ENCODE measurements around the gene SHMT2. TPM values are rescaled to one million over a fixed set of nuclear protein-coding genes. Genes with fewer than 3 reads are reported as not detected.
A peak's percentile ranks its signal among the peaks of the same experiment; 100 is the strongest.

The SHMT2 gene
- total RNA-seq, 1 donor, result 199 TPM

DNA sequence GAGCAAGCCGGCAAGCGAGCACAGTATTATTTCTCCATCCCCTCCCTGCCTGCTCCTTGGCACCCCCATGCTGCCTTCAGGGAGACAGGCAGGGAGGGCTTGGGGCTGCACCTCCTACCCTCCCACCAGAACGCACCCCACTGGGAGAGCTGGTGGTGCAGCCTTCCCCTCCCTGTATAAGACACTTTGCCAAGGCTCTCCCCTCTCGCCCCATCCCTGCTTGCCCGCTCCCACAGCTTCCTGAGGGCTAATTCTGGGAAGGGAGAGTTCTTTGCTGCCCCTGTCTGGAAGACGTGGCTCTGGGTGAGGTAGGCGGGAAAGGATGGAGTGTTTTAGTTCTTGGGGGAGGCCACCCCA, 16.8 kb upstream of the SHMT2 start:
- DNase-seq (ENCODE audit: low read depth), result no peak
- no peak overlapping the region for H3K4me3 ChIP-seq (ENCODE audit: low read depth, low read length)
- TF ChIP-seq, protein P1, sequence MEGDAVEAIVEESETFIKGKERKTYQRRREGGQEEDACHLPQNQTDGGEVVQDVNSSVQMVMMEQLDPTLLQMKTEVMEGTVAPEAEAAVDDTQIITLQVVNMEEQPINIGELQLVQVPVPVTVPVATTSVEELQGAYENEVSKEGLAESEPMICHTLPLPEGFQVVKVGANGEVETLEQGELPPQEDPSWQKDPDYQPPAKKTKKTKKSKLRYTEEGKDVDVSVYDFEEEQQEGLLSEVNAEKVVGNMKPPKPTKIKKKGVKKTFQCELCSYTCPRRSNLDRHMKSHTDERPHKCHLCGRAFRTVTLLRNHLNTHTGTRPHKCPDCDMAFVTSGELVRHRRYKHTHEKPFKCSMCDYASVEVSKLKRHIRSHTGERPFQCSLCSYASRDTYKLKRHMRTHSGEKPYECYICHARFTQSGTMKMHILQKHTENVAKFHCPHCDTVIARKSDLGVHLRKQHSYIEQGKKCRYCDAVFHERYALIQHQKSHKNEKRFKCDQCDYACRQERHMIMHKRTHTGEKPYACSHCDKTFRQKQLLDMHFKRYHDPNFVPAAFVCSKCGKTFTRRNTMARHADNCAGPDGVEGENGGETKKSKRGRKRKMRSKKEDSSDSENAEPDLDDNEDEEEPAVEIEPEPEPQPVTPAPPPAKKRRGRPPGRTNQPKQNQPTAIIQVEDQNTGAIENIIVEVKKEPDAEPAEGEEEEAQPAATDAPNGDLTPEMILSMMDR (IDR thresholded peaks at IDR 0.05; ENCODE audit: insufficient read depth, low read depth, low read length), result no peak

DNA sequence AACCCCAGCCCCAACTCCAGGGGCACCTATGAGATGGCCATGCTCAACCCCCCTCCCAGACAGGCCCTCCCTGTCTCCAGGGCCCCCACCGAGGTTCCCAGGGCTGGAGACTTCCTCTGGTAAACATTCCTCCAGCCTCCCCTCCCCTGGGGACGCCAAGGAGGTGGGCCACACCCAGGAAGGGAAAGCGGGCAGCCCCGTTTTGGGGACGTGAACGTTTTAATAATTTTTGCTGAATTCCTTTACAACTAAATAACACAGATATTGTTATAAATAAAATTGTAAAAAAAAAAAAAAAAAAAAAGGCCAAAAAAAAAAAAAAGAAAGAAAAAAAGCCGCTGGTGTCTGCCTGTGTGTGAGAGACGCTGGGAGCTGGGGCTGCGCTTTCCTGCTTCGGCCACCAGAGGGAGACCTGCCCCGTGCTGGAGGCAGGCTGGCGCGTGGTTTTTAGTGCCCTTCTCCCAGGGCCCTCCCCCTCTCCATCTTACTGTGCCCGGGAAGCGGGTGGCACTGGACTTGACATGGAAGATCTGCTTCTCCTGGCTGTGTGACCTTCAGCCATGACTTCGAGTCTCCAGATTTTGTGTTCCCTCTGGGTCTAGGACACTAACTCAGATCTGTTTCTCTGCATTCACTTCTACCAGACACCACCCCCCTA, 16.3 kb upstream of the SHMT2 start:
- H3K4me3 ChIP-seq (ENCODE audit: low read depth, low read length), result no peak overlapping the region
- TF ChIP-seq, protein P1 (IDR thresholded peaks at IDR 0.05; ENCODE audit: insufficient read depth, low read depth, low read length), result peak; percentile 93

DNA sequence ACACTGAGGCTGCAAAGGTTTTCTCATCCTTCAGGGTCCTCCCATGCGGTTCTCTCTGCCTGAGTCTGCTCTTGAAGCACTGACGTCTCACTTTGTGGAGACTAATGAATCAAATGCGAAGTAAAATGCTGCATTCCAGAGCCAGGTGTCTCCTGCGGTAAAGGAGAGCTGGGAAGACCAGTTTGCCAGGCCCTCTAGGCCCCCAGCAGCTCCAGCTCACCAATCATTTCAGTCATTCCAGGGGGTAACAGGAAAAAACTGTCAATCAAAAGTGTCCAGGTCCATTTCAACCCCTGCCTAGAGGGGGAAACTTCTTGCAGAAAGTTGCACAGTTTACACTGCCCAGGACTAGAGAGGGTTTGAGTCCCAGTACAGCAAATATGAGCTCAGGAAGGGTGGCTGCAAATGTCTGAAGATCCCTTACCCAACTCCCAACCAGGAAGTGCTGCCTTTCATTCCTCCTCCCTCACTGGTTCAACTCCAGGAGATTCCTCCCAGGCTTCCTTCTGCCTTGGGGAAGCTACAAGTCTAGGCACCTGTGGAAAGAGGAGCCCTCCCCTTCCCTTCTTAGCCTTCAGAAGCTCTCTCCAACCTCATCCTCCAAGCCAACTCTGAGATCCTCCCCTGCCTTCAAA, 15.6 kb upstream of the SHMT2 start:
- no peak for DNase-seq (ENCODE audit: low read depth)
- TF ChIP-seq, protein P1 (IDR thresholded peaks at IDR 0.05; ENCODE audit: insufficient read depth, low read depth, low read length), result no peak
- no peak overlapping the region for H3K4me3 ChIP-seq (ENCODE audit: low read depth, low read length)

More for the DNA sequence above, 16.3 kb upstream of the SHMT2 start:
- DNase-seq (ENCODE audit: low read depth), result peak; percentile 85

DNA sequence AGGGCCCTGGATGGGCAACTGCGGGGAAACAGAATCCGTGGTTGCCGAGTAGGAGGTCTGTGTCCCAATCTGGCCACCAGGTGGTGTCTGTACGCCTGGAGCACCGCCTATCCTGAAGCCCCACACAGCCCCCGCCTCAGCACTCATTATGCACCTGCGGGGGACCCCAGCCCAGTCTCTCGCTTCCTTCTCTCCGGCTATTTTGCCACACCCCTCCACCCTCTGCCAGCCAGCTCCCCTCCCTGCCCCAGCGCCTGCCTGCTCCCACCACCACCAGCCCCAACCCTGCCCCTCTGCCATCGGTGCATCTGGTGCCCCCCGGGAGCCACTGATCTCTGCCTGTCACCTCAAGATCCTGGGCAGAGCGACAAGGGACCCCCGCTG, 15.1 kb upstream of the SHMT2 start:
- DNase-seq (ENCODE audit: low read depth), result peak; percentile 61
- no peak overlapping the region for H3K4me3 ChIP-seq (ENCODE audit: low read depth, low read length)
- TF ChIP-seq, protein P1 (IDR thresholded peaks at IDR 0.05; ENCODE audit: insufficient read depth, low read depth, low read length), result peak; percentile 77

DNA sequence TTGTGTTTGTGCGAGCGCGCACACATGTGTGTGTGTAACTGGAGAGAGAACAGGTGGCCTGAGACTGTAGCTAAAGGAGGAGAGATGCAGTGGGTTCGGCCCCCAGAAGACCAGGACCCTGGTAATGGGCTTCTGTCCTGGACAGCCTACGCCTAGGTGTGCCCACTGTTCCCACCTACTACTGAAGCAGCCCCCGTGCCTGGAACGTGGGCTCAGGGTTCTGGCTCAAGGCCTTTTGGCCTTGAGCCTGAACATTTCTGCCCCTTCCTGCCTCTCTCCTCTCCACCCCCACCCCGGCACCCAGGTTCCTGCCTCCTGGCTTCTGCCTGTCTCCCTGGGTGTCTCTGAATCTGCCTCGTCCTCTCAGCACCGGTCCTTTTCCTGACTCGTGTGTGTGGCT, 14.4 kb upstream of the SHMT2 start:
- TF ChIP-seq, protein P1 (IDR thresholded peaks at IDR 0.05; ENCODE audit: insufficient read depth, low read depth, low read length), result no peak
- H3K4me3 ChIP-seq (ENCODE audit: low read depth, low read length), result no peak overlapping the region
- no peak for DNase-seq (ENCODE audit: low read depth)

DNA sequence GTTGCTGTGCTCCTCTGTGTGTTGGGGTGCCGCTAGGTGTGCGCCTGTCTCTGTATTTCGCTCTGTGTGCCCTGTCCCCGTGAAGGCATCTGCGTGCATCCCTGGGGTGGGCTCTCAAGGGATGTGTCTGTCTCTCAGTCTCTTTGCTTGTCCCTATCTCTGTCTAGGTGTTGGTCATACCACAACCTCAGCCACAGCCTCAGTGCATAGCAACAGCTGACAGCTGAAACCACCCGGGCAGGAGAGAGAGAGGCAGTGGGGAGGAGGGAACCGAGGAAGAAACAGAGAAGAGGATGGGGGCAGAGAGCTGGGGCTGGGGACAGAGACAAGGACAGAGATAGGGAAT, 13.9 kb upstream of the SHMT2 start:
- DNase-seq (ENCODE audit: low read depth), result no peak
- peak overlapping the region; percentile 51 for H3K4me3 ChIP-seq (ENCODE audit: low read depth, low read length)
- TF ChIP-seq, protein P1 (IDR thresholded peaks at IDR 0.05; ENCODE audit: insufficient read depth, low read depth, low read length), result no peak

Measured in fibroblast of villous mesenchyme (primary cell).